Iris pigment epithelial cell (primary cell): Measurements from ENCODE around the gene KRTAP9-3.
A peak's percentile ranks its signal among the peaks of the same experiment; 100 is the strongest.
"Not testable (repeated sequence)": the region's sequence is repeated elsewhere in the genome, so short reads cannot be mapped to it uniquely, and the experiment has no call there.

Experiments used
- DNase-seq: peaks from one replicate; pipeline ENCODE4 v3.0.0-alpha.2; 2011; ENCODE audit warnings: low read depth

KRTAP9-3 gene

GRCh38 chr17:41232399-41233105, at the start of gene KRTAP9-3:
Gene KRTAP9-3 (plus strand): TSS chr17:41232449. CDS start chr17:41232502, 53 bp downstream.
- DNase-seq = not testable (repeated sequence)

GRCh38 chr17:41184480-41184961, 47.7 kb upstream of the KRTAP9-3 start, which contains the start of gene KRTAP4-1:
Gene KRTAP4-1 (minus strand): TSS chr17:41184911. CDS start chr17:41184854, 57 bp downstream.
- DNase-seq = no peak

GRCh38 chr17:41185001-41185400, 47.2 kb upstream of the KRTAP9-3 start:
- DNase-seq = no peak

- DNase-seq = no peak
Measured at GRCh38 chr17:41186872-41187271, 45.4 kb upstream of the KRTAP9-3 start.

- not testable (repeated sequence) for DNase-seq
Measured at GRCh38 chr17:41189837-41190318, 42.4 kb upstream of the KRTAP9-3 start, which contains the start of gene KRTAP9-1. Gene KRTAP9-1 (plus strand): TSS chr17:41189887. CDS start chr17:41189887, 0 bp downstream.

- no peak for DNase-seq
Measured at GRCh38 chr17:41190328-41190727, 41.9 kb upstream of the KRTAP9-3 start.

GRCh38 chr17:41196068-41196467, 36.2 kb upstream of the KRTAP9-3 start:
- no peak for DNase-seq

GRCh38 chr17:41199421-41200078, 32.7 kb upstream of the KRTAP9-3 start:
- no peak for DNase-seq

GRCh38 chr17:41211845-41212466, 20.3 kb upstream of the KRTAP9-3 start:
- DNase-seq = peak; percentile 47

GRCh38 chr17:41212524-41213169, 19.6 kb upstream of the KRTAP9-3 start:
- DNase-seq = no peak

GRCh38 chr17:41215681-41216080, 16.6 kb upstream of the KRTAP9-3 start:
- DNase-seq = no peak

- peak; percentile 29 for DNase-seq
Measured at GRCh38 chr17:41223821-41224220, 8.4 kb upstream of the KRTAP9-3 start.

GRCh38 chr17:41226051-41226450, 6.2 kb upstream of the KRTAP9-3 start:
- no peak for DNase-seq

GRCh38 chr17:41226598-41227095, 5.6 kb upstream of the KRTAP9-3 start, which contains the start of gene KRTAP9-2:
Gene KRTAP9-2 (plus strand): TSS chr17:41226648. CDS start chr17:41226655, 7 bp downstream.
- not testable (repeated sequence) for DNase-seq

GRCh38 chr17:41230094-41230493, 2.2 kb upstream of the KRTAP9-3 start:
- DNase-seq = no peak

GRCh38 chr17:41231731-41232130, 518 bp upstream of the KRTAP9-3 start:
- DNase-seq = no peak

- not testable (repeated sequence) for DNase-seq
Measured at GRCh38 chr17:41237116-41237515, 4.9 kb downstream of the KRTAP9-3 start.

GRCh38 chr17:41237949-41238437, 5.7 kb downstream of the KRTAP9-3 start, which contains the start of gene KRTAP9-8:
Gene KRTAP9-8 (plus strand): TSS chr17:41237999. CDS start chr17:41238052, 53 bp downstream.
- DNase-seq = not testable (repeated sequence)

GRCh38 chr17:41246995-41247787, 14.9 kb downstream of the KRTAP9-3 start:
- DNase-seq = not testable (repeated sequence)

- DNase-seq = not testable (repeated sequence)
Measured at GRCh38 chr17:41249637-41250240, 17.5 kb downstream of the KRTAP9-3 start, which contains the start of gene KRTAP9-4. Gene KRTAP9-4 (plus strand): TSS chr17:41249687. CDS start chr17:41249721, 34 bp downstream.
